DOHH2 (cell line): ENCODE measurements around the gene HID1.

Experiments
- EZH2phosphoT487 ChIP-seq: fragments of 200-600 bp; sonication (generic); IDR thresholded peaks from 2 replicates; pipeline ENCODE4 v1.6.1; 2017; ENCODE audit warnings: borderline replicate concordance, mild to moderate bottlenecking, antibody characterized with exemption, low read length, moderate library complexity, mixed read lengths
- TF ChIP-seq, protein P1 (sequence below): fragments of 200-600 bp; sonication (generic); IDR thresholded peaks from one replicate; pipeline ENCODE4 v1.5.1; 2014; ENCODE audit warnings: antibody characterized with exemption, mild to moderate bottlenecking, low read depth, low read length; ENCODE audit not compliant: poor library complexity, severe bottlenecking

DNA sequence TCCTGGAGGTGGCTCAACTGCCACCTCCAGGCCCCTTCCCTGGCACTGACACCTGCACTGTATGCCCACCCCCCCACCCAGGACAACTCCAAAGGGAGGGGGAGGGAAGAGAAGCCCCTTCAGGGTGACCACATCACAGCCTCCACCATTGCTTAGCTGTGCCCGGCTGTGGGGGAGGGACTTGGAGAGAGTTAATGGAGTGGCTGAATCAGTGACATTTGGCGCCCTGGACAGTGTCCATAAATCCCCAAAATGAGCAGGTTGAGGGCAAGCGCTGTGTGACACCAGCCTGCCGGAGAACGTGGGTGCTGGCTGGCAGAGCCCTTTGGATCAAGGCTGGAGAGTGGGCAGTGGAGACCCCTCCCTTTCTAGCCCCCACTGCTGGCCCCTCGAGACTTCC is 50.4 kb downstream of the HID1 start:
- TF ChIP-seq, protein P1, sequence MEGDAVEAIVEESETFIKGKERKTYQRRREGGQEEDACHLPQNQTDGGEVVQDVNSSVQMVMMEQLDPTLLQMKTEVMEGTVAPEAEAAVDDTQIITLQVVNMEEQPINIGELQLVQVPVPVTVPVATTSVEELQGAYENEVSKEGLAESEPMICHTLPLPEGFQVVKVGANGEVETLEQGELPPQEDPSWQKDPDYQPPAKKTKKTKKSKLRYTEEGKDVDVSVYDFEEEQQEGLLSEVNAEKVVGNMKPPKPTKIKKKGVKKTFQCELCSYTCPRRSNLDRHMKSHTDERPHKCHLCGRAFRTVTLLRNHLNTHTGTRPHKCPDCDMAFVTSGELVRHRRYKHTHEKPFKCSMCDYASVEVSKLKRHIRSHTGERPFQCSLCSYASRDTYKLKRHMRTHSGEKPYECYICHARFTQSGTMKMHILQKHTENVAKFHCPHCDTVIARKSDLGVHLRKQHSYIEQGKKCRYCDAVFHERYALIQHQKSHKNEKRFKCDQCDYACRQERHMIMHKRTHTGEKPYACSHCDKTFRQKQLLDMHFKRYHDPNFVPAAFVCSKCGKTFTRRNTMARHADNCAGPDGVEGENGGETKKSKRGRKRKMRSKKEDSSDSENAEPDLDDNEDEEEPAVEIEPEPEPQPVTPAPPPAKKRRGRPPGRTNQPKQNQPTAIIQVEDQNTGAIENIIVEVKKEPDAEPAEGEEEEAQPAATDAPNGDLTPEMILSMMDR, result no peak
- TF ChIP-seq EZH2phosphoT487, result no peak
